HepG2 (cell line): Measurements from ENCODE around the gene NR1H3. TPM values are rescaled to one million over a fixed set of nuclear protein-coding genes. Genes with fewer than 3 reads are reported as not detected.

Experiments
- CREBL2 ChIP-seq: sonication (generic); formaldehyde crosslinking; IDR thresholded peaks from 2 replicates; pipeline ENCODE4 v1.8.1; 2023; ENCODE audit warnings: missing genetic modification reagents, mild to moderate bottlenecking, borderline replicate concordance
- FIP1L1 ChIP-seq: fragments of 200-400 bp; formaldehyde crosslinking; IDR thresholded peaks from 2 replicates; pipeline ENCODE4 v1.6.1; 2018; ENCODE audit warnings: low read depth, mild to moderate bottlenecking, low read length, moderate library complexity, borderline replicate concordance; ENCODE audit not compliant: insufficient read depth
- HMG20A ChIP-seq: IDR thresholded peaks from 2 replicates; pipeline ENCODE4 v1.6.1; 2016; ENCODE audit warnings: borderline replicate concordance
- HMGA1 ChIP-seq: sonication (generic); formaldehyde crosslinking; conservative IDR thresholded peaks from 2 replicates; pipeline ENCODE4 v1.4.0; 2020; ENCODE audit warnings: missing genetic modification reagents
- HNRNPUL1 ChIP-seq: fragments of 200-400 bp; formaldehyde crosslinking; IDR thresholded peaks from 2 replicates; pipeline ENCODE4 v1.6.1; 2017; ENCODE audit warnings: low read depth, mild to moderate bottlenecking, low read length, moderate library complexity
- IRF1 ChIP-seq: sonication (generic); formaldehyde crosslinking; IDR thresholded peaks from 2 replicates; pipeline ENCODE4 v1.4.0; 2020; ENCODE audit warnings: low read depth, mild to moderate bottlenecking, missing genetic modification reagents
- KAT7 ChIP-seq: IDR thresholded peaks from 2 replicates; pipeline ENCODE4 v1.6.1; 2018; ENCODE audit warnings: borderline replicate concordance, missing compliant biosample characterization
- KDM5B ChIP-seq: sonication (generic); formaldehyde crosslinking; IDR thresholded peaks from 2 replicates; pipeline ENCODE4 v1.4.0; 2020; ENCODE audit warnings: missing genetic modification reagents, mild to moderate bottlenecking, borderline replicate concordance
- MXD1 ChIP-seq: sonication (generic); formaldehyde crosslinking; IDR thresholded peaks from 2 replicates; pipeline ENCODE4 v1.4.0; 2020; ENCODE audit warnings: mild to moderate bottlenecking, missing genetic modification reagents
- PREB ChIP-seq: sonication (generic); formaldehyde crosslinking; IDR thresholded peaks from 2 replicates; pipeline ENCODE4 v1.4.0; 2020; ENCODE audit warnings: missing genetic modification reagents
- SMARCE1 ChIP-seq: fragments of 450-650 bp; IDR thresholded peaks from 2 replicates; pipeline ENCODE4 v1.6.1; 2017; ENCODE audit warnings: borderline replicate concordance
- TARDBP ChIP-seq: sonication (generic); formaldehyde crosslinking; IDR thresholded peaks from 2 replicates; pipeline ENCODE4 v1.8.0; 2022; ENCODE audit warnings: mild to moderate bottlenecking, missing genetic modification reagents
- TBX2 ChIP-seq: sonication (generic); formaldehyde crosslinking; IDR thresholded peaks from 2 replicates; pipeline ENCODE4 v1.5.0; 2020; ENCODE audit warnings: missing genetic modification reagents, mild to moderate bottlenecking, borderline replicate concordance
- ZFP36 ChIP-seq: fragments of 150-350 bp; IDR thresholded peaks from 2 replicates; pipeline ENCODE4 v1.6.1; 2018; ENCODE audit warnings: borderline replicate concordance, low read length, low read depth; ENCODE audit not compliant: partially characterized antibody
- ZMAT3 ChIP-seq: sonication (generic); formaldehyde crosslinking; conservative IDR thresholded peaks from 2 replicates; pipeline ENCODE4 v1.7.0; 2021; ENCODE audit warnings: missing genetic modification reagents
- ZMAT5 ChIP-seq: sonication (generic); formaldehyde crosslinking; IDR thresholded peaks from 2 replicates; pipeline ENCODE4 v1.5.0; 2020; ENCODE audit warnings: mild to moderate bottlenecking, low read depth, missing genetic modification reagents, borderline replicate concordance
- ZNF12 ChIP-seq: sonication (generic); formaldehyde crosslinking; IDR thresholded peaks from 2 replicates; pipeline ENCODE4 v1.5.0; 2020; ENCODE audit warnings: missing genetic modification reagents
- ZNF350 ChIP-seq: sonication (generic); formaldehyde crosslinking; IDR thresholded peaks from 2 replicates; pipeline ENCODE4 v1.4.0; 2020; ENCODE audit warnings: mild to moderate bottlenecking, low read depth, missing genetic modification reagents, borderline replicate concordance
- ZNF598 ChIP-seq: sonication (generic); formaldehyde crosslinking; IDR thresholded peaks from 2 replicates; pipeline ENCODE4 v1.5.1; 2020; ENCODE audit warnings: mild to moderate bottlenecking, missing genetic modification reagents, borderline replicate concordance
- ZNF609 ChIP-seq: sonication (generic); formaldehyde crosslinking; IDR thresholded peaks from 2 replicates; pipeline ENCODE4 v1.4.0; 2020; ENCODE audit warnings: mild to moderate bottlenecking, missing genetic modification reagents, borderline replicate concordance
- ZNF790 ChIP-seq: sonication (generic); formaldehyde crosslinking; IDR thresholded peaks from 2 replicates; pipeline ENCODE4 v1.8.0; 2022; ENCODE audit warnings: missing genetic modification reagents, mild to moderate bottlenecking, borderline replicate concordance
- ZNF816 ChIP-seq: sonication (generic); formaldehyde crosslinking; IDR thresholded peaks from 2 replicates; pipeline ENCODE4 v1.8.0; 2022; ENCODE audit warnings: missing genetic modification reagents, mild to moderate bottlenecking, borderline replicate concordance
- ZSCAN9 ChIP-seq: IDR thresholded peaks from 2 replicates; pipeline ENCODE4 v1.6.1; 2016; ENCODE audit warnings: borderline replicate concordance
- polyA plus RNA-seq, 8 experiments: library from polyadenylated mRNA; depleted of rRNA in 3 of 8; stranded (reverse) in 7 of 8; unstranded in 1 of 8; fragments of >200 nt; fragmentation: Illumina TruSeq in 4 of 8; extraction: Trizol in 4 of 8; gene quantifications; 2 replicates each; pipeline versions ENCODE4 v1.2.1 to v1.2.3, GENCODE V29; 2011 to 2016; ENCODE audit warnings: low read depth in 4 of 8, missing spikeins in 1 of 8, mixed read lengths in 1 of 8; ENCODE audit not compliant: insufficient read depth in 1 of 8
- total RNA-seq, 5 experiments: library from RNA; depleted of rRNA; stranded (reverse); fragments of >200 nt; fragmentation: Illumina TruSeq; extraction: Trizol; gene quantifications; 2 replicates each; pipeline ENCODE4 v1.2.3, GENCODE V29; 2016; ENCODE audit warnings: low read depth in 1 of 5

NR1H3 gene
- total and polyA plus RNA-seq, 2 of the 13 experiments (the other 11 are each of a cell fraction or from before 2014, with no cell fraction given), result 41.8 to 102 TPM

GRCh38 chr11:47269829-47270305, 12.1 kb downstream of the NR1H3 start, which contains the start of gene MADD (continued):
- TF ChIP-seq MXD1 (CRISPR knock-in tag) (0 out of 2 replicates have a peak, but pooled peaks have one; percentile 18), IRF1 (CRISPR knock-in tag) (no peak), ZNF598 (no peak), PREB (CRISPR knock-in tag) (no peak), HMGA1 (CRISPR knock-in tag) (no peak), ZSCAN9 (CRISPR knock-in tag) (no peak), ZNF790 (CRISPR knock-in tag) (no peak), ZNF12 (CRISPR knock-in tag) (peak; percentile 10; the same call in 1 of the 2 replicates), TARDBP (CRISPR knock-in tag) (no peak), TBX2 (peak; percentile 42; the same call in 1 of the 2 replicates), HMG20A (CRISPR knock-in tag) (no peak), ZNF350 (CRISPR knock-in tag) (no peak), ZFP36 (no peak), ZNF816 (no peak), HNRNPUL1 (no peak), ZNF609 (no peak), SMARCE1 (no peak), CREBL2 (CRISPR knock-in tag) (no peak), ZMAT3 (CRISPR knock-in tag) (0 out of 2 replicates have a peak, but pooled peaks have one; percentile 48), FIP1L1 (no peak), ZMAT5 (CRISPR knock-in tag) (no peak), KDM5B (no peak), KAT7 (CRISPR knock-in tag) (0 out of 2 replicates have a peak, but pooled peaks have one; percentile 10)
